ENCODE data around the gene ALDH16A1. TPM values are rescaled to one million over a fixed set of nuclear protein-coding genes. Genes with fewer than 3 reads are reported as not detected.

The ALDH16A1 gene
- total RNA-seq, 1 experiment from 2014 or later = 51.7 TPM

DNA sequence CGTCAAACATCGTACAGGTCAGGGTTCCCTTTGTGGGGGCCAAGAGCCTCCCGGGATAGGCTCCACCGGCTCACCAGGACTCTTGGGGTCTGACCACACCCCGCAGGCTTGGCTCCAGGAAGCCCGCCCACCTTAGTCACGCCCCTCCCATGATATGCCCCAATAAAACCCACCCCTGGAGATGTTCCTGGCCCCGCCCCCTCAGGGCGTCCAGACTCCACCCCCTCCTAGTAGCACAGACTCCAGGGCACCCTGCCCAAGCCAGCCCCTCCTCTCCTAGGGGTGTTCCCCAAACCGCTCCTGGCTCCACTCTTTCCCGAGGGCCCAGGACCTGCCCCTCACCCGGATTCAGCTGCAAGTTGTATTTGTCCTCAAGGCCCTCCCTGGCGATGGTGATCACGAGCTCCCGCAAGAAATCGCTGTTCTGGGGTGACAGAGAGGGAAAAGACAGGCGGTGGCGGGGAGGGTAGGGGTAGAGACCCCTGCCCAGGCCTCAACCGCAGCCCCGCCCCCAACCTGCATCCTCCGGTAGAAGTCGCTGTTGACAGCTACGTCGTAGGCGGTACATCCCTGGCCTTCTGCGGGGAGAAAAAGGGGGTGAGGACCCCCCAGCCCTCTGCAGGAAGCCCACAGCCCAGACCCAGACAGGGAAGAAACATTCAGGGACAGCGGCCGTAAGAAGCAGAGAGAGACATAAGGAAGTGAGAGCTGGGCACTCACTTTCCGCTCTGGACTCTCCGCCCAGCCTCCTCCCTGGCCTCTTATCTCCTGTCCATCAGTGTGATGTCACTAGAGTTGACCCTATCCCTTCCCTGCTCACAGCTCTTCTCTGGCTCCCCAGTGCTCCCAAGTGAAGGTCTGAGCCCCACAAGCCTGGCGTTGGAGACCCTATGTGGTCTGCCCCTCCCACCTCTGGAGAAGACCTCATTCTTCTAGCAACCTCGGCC, 5.3 kb upstream of the ALDH16A1 start:
- H3K27me3 ChIP-seq (ENCODE audit: insufficient read depth, low read length) = no peaks in the 10 kb centered on the region
- H3K9ac ChIP-seq (ENCODE audit: extremely low read depth, insufficient read length, low read length) = no peak overlapping the region
- Mint-ChIP-seq H3K36me3 (ENCODE audit: insufficient read depth in 1 of 3, low read depth in 3 of 3) (peaks cover 39 to 53% (median 50%) of the 10 kb centered on the region in 3 experiments), H3K4me1 (peaks cover 17 to 38% of the 10 kb centered on the region in 2 experiments), H3K27me3 (ENCODE audit: low read depth) (peaks cover 2% of the 10 kb centered on the region; the same call in 1 of the 2 replicates), H3K27ac (peak overlapping the region in 2 of 3 experiments; percentile 66 to 86; a peak in 6 of 7 replicates), H3K9me3 (no peaks in the 10 kb centered on the region), H3K4me3 (peak overlapping the region; percentile 25 to 50; a peak in 3 of 5 replicates)
- no peak overlapping the region for H3K4ac ChIP-seq (ENCODE audit: low read depth, low read length)
- no peak overlapping the region for H2BK20ac ChIP-seq (ENCODE audit: low read depth, low read length, poor library complexity, severe bottlenecking)
- no peak overlapping the region for H2AK5ac ChIP-seq (ENCODE audit: insufficient read length, low read length)
- no peak overlapping the region; the same call in 1 of the 2 replicates for H3K14ac ChIP-seq (ENCODE audit: insufficient read depth, low read length)
- H2BK12ac ChIP-seq (ENCODE audit: insufficient read length, low read depth, low read length) = no peak overlapping the region
- no peak overlapping the region for H3K23ac ChIP-seq (ENCODE audit: insufficient read length, low read depth, low read length)
- H4K91ac ChIP-seq (ENCODE audit: insufficient read length, low read depth, low read length) = no peak overlapping the region
- no peak overlapping the region for H3K4me2 ChIP-seq (ENCODE audit: insufficient read depth, insufficient read length, low read length)
- TF ChIP-seq, protein P1, sequence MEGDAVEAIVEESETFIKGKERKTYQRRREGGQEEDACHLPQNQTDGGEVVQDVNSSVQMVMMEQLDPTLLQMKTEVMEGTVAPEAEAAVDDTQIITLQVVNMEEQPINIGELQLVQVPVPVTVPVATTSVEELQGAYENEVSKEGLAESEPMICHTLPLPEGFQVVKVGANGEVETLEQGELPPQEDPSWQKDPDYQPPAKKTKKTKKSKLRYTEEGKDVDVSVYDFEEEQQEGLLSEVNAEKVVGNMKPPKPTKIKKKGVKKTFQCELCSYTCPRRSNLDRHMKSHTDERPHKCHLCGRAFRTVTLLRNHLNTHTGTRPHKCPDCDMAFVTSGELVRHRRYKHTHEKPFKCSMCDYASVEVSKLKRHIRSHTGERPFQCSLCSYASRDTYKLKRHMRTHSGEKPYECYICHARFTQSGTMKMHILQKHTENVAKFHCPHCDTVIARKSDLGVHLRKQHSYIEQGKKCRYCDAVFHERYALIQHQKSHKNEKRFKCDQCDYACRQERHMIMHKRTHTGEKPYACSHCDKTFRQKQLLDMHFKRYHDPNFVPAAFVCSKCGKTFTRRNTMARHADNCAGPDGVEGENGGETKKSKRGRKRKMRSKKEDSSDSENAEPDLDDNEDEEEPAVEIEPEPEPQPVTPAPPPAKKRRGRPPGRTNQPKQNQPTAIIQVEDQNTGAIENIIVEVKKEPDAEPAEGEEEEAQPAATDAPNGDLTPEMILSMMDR (conservative IDR thresholded peaks at IDR 0.05) = no peak
- no peak overlapping the region for H2BK15ac ChIP-seq (ENCODE audit: low read depth, low read length)
- H3K56ac ChIP-seq (ENCODE audit: insufficient read length, low read depth, low read length) = no peak overlapping the region
- H3T11ph ChIP-seq (ENCODE audit: low read length) = no peak overlapping the region
- no peak overlapping the region for H2BK5ac ChIP-seq (ENCODE audit: insufficient read length, low read length)
- H3K27ac ChIP-seq (ENCODE audit: insufficient read length, low read depth, low read length) = no peak overlapping the region
- H2AFZ ChIP-seq (ENCODE audit: low read length) = no peak overlapping the region
- H3K9me3 ChIP-seq (ENCODE audit: control insufficient read depth, low read depth, low read length) = no peaks in the 10 kb centered on the region
- WGBS (ENCODE audit: extremely low coverage, insufficient read length, low lambda C conversion rate) = no CpG with 5 or more reads among the region's 32 CpGs
- H3K23me2 ChIP-seq (ENCODE audit: insufficient read length, low read depth, low read length, poor library complexity, severe bottlenecking) = peaks cover 6% of the 10 kb centered on the region
- H3K18ac ChIP-seq (ENCODE audit: insufficient read length, low read depth, low read length) = no peak overlapping the region
- H3K4me1 ChIP-seq (ENCODE audit: insufficient read depth, low read length) = no peaks in the 10 kb centered on the region
- H4K20me1 ChIP-seq (ENCODE audit: control insufficient read depth, insufficient read depth, insufficient read length) = no peaks in the 10 kb centered on the region
- no peak overlapping the region for H4K8ac ChIP-seq (replicated peaks; ENCODE audit: insufficient read length, low read depth, low read length)
- no peaks in the 10 kb centered on the region; the same call in 1 of the 2 replicates for H3K79me2 ChIP-seq (ENCODE audit: insufficient read depth, low read length)
- DNase-seq = peak; percentile 94
- peaks cover 4% of the 10 kb centered on the region for H3K79me1 ChIP-seq (ENCODE audit: insufficient read depth, low read depth, low read length, poor library complexity, severe bottlenecking)
- H4K5ac ChIP-seq (ENCODE audit: insufficient read length, low read depth, low read length) = no peak overlapping the region
- H2BK120ac ChIP-seq (ENCODE audit: low read depth, low read length, poor library complexity, severe bottlenecking) = no peak overlapping the region

Measured in H9 (cell line).